OCI-LY1 (cell line): ENCODE measurements around the gene MMP25.

ENCODE experiments used
- H2AFZ ChIP-seq: fragments of 200-600 bp; sonication (generic), shearing (Covaris generic); 2 replicates; pipeline ENCODE4 v1.6.0; 2014; ENCODE audit warnings: antibody characterized with exemption, mild to moderate bottlenecking, low read length
- H3F3A ChIP-seq: fragments of 200-600 bp; sonication (generic), shearing (Covaris generic); 2 replicates; pipeline ENCODE4 v1.6.0; 2014; ENCODE audit warnings: mild to moderate bottlenecking, antibody characterized with exemption, low read length, moderate library complexity; ENCODE audit not compliant: insufficient read depth
- H3K27ac ChIP-seq: fragments of 200-600 bp; sonication (generic); 2 replicates; pipeline ENCODE4 v1.5.1; 2014; ENCODE audit warnings: low read length, mixed run types, mild to moderate bottlenecking, low read depth; ENCODE audit not compliant: poor library complexity, severe bottlenecking
- H3K27me3 ChIP-seq: fragments of 200-600 bp; sonication (generic); 2 replicates; pipeline ENCODE4 v1.6.0; 2014; ENCODE audit warnings: antibody characterized with exemption, mild to moderate bottlenecking, low read length, moderate library complexity; ENCODE audit not compliant: insufficient read depth
- H3K36me3 ChIP-seq: fragments of 200-600 bp; sonication (generic); 2 replicates; pipeline ENCODE4 v1.6.1; 2014; ENCODE audit warnings: mild to moderate bottlenecking, antibody characterized with exemption, low read length, moderate library complexity, mixed read lengths; ENCODE audit not compliant: insufficient read depth
- H3K4me1 ChIP-seq: fragments of 200-600 bp; sonication (generic); 2 replicates; pipeline ENCODE4 v1.5.1; 2014; ENCODE audit warnings: mild to moderate bottlenecking, low read length, moderate library complexity; ENCODE audit not compliant: insufficient read depth, severe bottlenecking
- H3K4me2 ChIP-seq: fragments of 200-600 bp; sonication (generic), shearing (Covaris generic); 2 replicates; pipeline ENCODE4 v1.6.1; 2014; ENCODE audit warnings: low read length
- H3K4me3 ChIP-seq: fragments of 200-600 bp; sonication (generic); 2 replicates; pipeline ENCODE4 v1.5.1; 2014; ENCODE audit warnings: low read length, low read depth, mild to moderate bottlenecking, mixed read lengths; ENCODE audit not compliant: poor library complexity, severe bottlenecking
- H3K79me2 ChIP-seq: fragments of 200-600 bp; shearing (Covaris generic); 2 replicates; pipeline ENCODE4 v1.6.1; 2016; ENCODE audit warnings: mixed run types, low read length, mixed read lengths; ENCODE audit not compliant: insufficient read depth
- H3K9ac ChIP-seq: fragments of 200-600 bp; sonication (generic), shearing (Covaris generic); 2 replicates; pipeline ENCODE4 v1.6.1; 2014; ENCODE audit warnings: mild to moderate bottlenecking, low read length, mixed read lengths
- H3K9me2 ChIP-seq: fragments of 200-600 bp; sonication (generic), shearing (Covaris generic); 2 replicates; pipeline ENCODE4 v1.6.1; 2014; ENCODE audit warnings: low read depth, mild to moderate bottlenecking, low read length, mixed read lengths
- H3K9me3 ChIP-seq: fragments of 200-600 bp; shearing (Covaris generic); 2 replicates; pipeline ENCODE4 v1.6.1; 2014; ENCODE audit warnings: low read length, mixed read lengths
- H4K20me1 ChIP-seq: fragments of 200-600 bp; sonication (generic), shearing (Covaris generic); 2 replicates; pipeline ENCODE4 v1.6.0; 2016; ENCODE audit warnings: mild to moderate bottlenecking, low read length; ENCODE audit not compliant: insufficient read depth
- CTCF ChIP-seq: fragments of 200-600 bp; sonication (generic), shearing (Covaris generic); IDR thresholded peaks from 2 replicates; pipeline ENCODE4 v1.5.1; 2017; ENCODE audit warnings: mild to moderate bottlenecking, antibody characterized with exemption, low read length, moderate library complexity, mixed read lengths
- EZH2 ChIP-seq: fragments of 200-600 bp; sonication (generic), shearing (Covaris generic); IDR thresholded peaks from 2 replicates; pipeline ENCODE4 v1.8.0; 2017; ENCODE audit warnings: borderline replicate concordance, mixed run types, mild to moderate bottlenecking, antibody characterized with exemption, low read length, moderate library complexity, mixed read lengths

The MMP25 gene

GRCh38 chr16:3020247-3020603 is 26.1 kb upstream of the MMP25 start, which contains the start of gene TNFRSF12A:
Gene TNFRSF12A (plus strand): TSS chr16:3020368. CDS start chr16:3020398, 30 bp downstream.
- Histone ChIP-seq H3K36me3 (no peaks in the 10 kb centered on the region), H3K27ac (no peak within 1 kb of the TSS), H3K4me2 (peak within 1 kb of the TSS; percentile 97), H2AFZ (no peak within 1 kb of the TSS), H3K4me1 (peaks cover 44% of the 10 kb centered on the region), H3K4me3 (peak within 1 kb of the TSS; percentile 67), H3K9me2 (no peaks in the 10 kb centered on the region), H3K9me3 (no peaks in the 10 kb centered on the region), H3F3A (no peaks in the 10 kb centered on the region), H3K9ac (peak within 1 kb of the TSS; percentile 60), H3K27me3 (peaks cover 4% of the 10 kb centered on the region; the same call in 1 of the 2 replicates), H3K79me2 (no peaks in the 10 kb centered on the region), H4K20me1 (no peaks in the 10 kb centered on the region)
- no peak for TF ChIP-seq CTCF
- no peak for TF ChIP-seq EZH2

- peak overlapping the region; percentile 67 for H3K4me3 ChIP-seq
- no peak overlapping the region for H3K27ac ChIP-seq
- peak overlapping the region; percentile 60 for H3K9ac ChIP-seq
- peaks cover 44% of the 10 kb centered on the region for H3K4me1 ChIP-seq
- no peaks in the 10 kb centered on the region for H4K20me1 ChIP-seq
- no peaks in the 10 kb centered on the region for H3K9me2 ChIP-seq
- H3K36me3 ChIP-seq = no peaks in the 10 kb centered on the region
- H3K9me3 ChIP-seq = no peaks in the 10 kb centered on the region
- H3K79me2 ChIP-seq = no peaks in the 10 kb centered on the region
- peak overlapping the region; percentile 97 for H3K4me2 ChIP-seq
- peaks cover 4% of the 10 kb centered on the region; the same call in 1 of the 2 replicates for H3K27me3 ChIP-seq
- no peak overlapping the region for H2AFZ ChIP-seq
- TF ChIP-seq EZH2 (no peak), CTCF (no peak)
- H3F3A ChIP-seq = no peaks in the 10 kb centered on the region
Measured at GRCh38 chr16:3020604-3021448, 25.5 kb upstream of the MMP25 start.

- no peak overlapping the region for H2AFZ ChIP-seq
- peaks cover 4% of the 10 kb centered on the region; the same call in 1 of the 2 replicates for H3K27me3 ChIP-seq
- no peaks in the 10 kb centered on the region for H4K20me1 ChIP-seq
- peak overlapping the region; percentile 67 for H3K4me3 ChIP-seq
- H3K9me3 ChIP-seq = no peaks in the 10 kb centered on the region
- no peaks in the 10 kb centered on the region for H3F3A ChIP-seq
- H3K79me2 ChIP-seq = no peaks in the 10 kb centered on the region
- H3K9ac ChIP-seq = peak overlapping the region; percentile 60; the same call in 1 of the 2 replicates
- H3K36me3 ChIP-seq = peaks cover 4% of the 10 kb centered on the region
- TF ChIP-seq CTCF (peak; percentile 58), EZH2 (no peak)
- peak overlapping the region; percentile 55 for H3K27ac ChIP-seq
- peak overlapping the region; percentile 97 for H3K4me2 ChIP-seq
- H3K9me2 ChIP-seq = no peaks in the 10 kb centered on the region
- H3K4me1 ChIP-seq = peaks cover 44% of the 10 kb centered on the region
Measured at GRCh38 chr16:3021449-3022207, 24.7 kb upstream of the MMP25 start.
